Mucosa of rectum (tissue), 2 donors: ENCODE results near the gene ANKRD11.
A peak's percentile ranks its signal among the peaks of the same experiment; 100 is the strongest.

Experiments used
- H3K27ac ChIP-seq, 2 donors: one replicate each; pipeline ENCODE4 v1.7.0; 2013; ENCODE audit warnings: inconsistent platforms in 2 of 2, low read depth in 2 of 2, low read length in 2 of 2
- H3K27me3 ChIP-seq, 2 donors: one replicate each; pipeline ENCODE4 v1.7.0; 2013; ENCODE audit warnings: low read length in 2 of 2; ENCODE audit not compliant: control insufficient read depth in 2 of 2, insufficient read depth in 2 of 2
- H3K36me3 ChIP-seq, 2 donors: one replicate each; pipeline ENCODE4 v1.7.0; 2013; ENCODE audit warnings: low read length in 2 of 2; ENCODE audit not compliant: control insufficient read depth in 2 of 2, insufficient read depth in 2 of 2
- H3K4me1 ChIP-seq, 2 donors: one replicate each; pipeline ENCODE4 v1.7.0; 2013; ENCODE audit warnings: low read length in 2 of 2, mild to moderate bottlenecking in 1 of 2; ENCODE audit not compliant: control insufficient read depth in 2 of 2, insufficient read depth in 2 of 2
- H3K4me3 ChIP-seq, 2 donors: one replicate each; pipeline ENCODE4 v1.7.0; 2013; ENCODE audit warnings: low read length in 2 of 2
- H3K9ac ChIP-seq, 2 donors: one replicate each; pipeline ENCODE4 v1.7.0; 2013; ENCODE audit warnings: low read length in 2 of 2, low read depth in 1 of 2, mild to moderate bottlenecking in 1 of 2
- H3K9me3 ChIP-seq, 2 donors: one replicate each; pipeline ENCODE4 v1.7.0; 2013; ENCODE audit warnings: low read length in 2 of 2; ENCODE audit not compliant: control insufficient read depth in 2 of 2
- donor health status: healthy.
- donor health status: Normal muscosa, but diverticular disease.

ANKRD11 gene

GRCh38 chr16:89445166-89445565 is 45.2 kb downstream of the ANKRD11 start:
- peaks cover 44 to 48% of the 10 kb centered on the region in 2 donors for H3K4me1 ChIP-seq
- H3K36me3 ChIP-seq: no peaks in the 10 kb centered on the region
- no peak overlapping the region for H3K4me3 ChIP-seq
- no peak overlapping the region for H3K27ac ChIP-seq
- no peak overlapping the region for H3K9ac ChIP-seq
- H3K9me3 ChIP-seq: no peaks in the 10 kb centered on the region
- no peaks in the 10 kb centered on the region for H3K27me3 ChIP-seq

DNA sequence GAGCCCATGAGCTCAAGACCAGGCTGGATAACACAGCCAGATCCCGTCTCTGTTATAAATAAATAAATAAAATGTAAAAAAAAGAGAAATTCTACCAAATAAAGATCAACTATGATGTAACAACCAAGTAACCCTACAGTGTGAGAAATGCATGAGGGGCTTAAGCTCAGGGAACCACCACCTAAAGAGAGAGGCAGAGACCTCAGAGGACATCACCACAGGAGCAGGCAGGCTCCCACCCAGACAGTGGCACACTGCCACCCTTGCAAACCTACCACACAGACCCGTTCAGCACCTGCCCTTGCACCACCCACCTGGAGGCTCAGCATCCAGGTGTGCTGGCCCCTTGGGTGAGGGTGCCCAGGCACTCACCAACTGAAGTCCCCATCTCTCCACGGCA is 45.6 kb downstream of the ANKRD11 start:
- H3K27ac ChIP-seq: no peak overlapping the region

GRCh38 chr16:89444151-89444723 is 46.1 kb downstream of the ANKRD11 start:
- H3K4me1 ChIP-seq: peaks cover 47 to 49% of the 10 kb centered on the region in 2 donors
- no peaks in the 10 kb centered on the region for H3K36me3 ChIP-seq
- H3K9me3 ChIP-seq: no peaks in the 10 kb centered on the region
- no peak overlapping the region for H3K9ac ChIP-seq
- no peaks in the 10 kb centered on the region for H3K27me3 ChIP-seq
- H3K4me3 ChIP-seq: no peak overlapping the region
- H3K27ac ChIP-seq: peak overlapping the region in 1 of 2 donors; percentile 49

More for the DNA sequence above, 45.6 kb downstream of the ANKRD11 start:
- Histone ChIP-seq H3K27me3 (no peaks in the 10 kb centered on the region), H3K4me3 (no peak overlapping the region), H3K4me1 (peaks cover 44 to 49% of the 10 kb centered on the region in 2 donors), H3K36me3 (no peaks in the 10 kb centered on the region), H3K9me3 (no peaks in the 10 kb centered on the region), H3K9ac (no peak overlapping the region)

GRCh38 chr16:89443727-89444084 is 46.7 kb downstream of the ANKRD11 start:
- Histone ChIP-seq H3K27me3 (no peaks in the 10 kb centered on the region), H3K4me1 (peaks cover 45 to 49% of the 10 kb centered on the region in 2 donors), H3K9me3 (no peaks in the 10 kb centered on the region), H3K36me3 (no peaks in the 10 kb centered on the region), H3K27ac (peak overlapping the region in 1 of 2 donors; percentile 49), H3K9ac (no peak overlapping the region), H3K4me3 (no peak overlapping the region)

DNA sequence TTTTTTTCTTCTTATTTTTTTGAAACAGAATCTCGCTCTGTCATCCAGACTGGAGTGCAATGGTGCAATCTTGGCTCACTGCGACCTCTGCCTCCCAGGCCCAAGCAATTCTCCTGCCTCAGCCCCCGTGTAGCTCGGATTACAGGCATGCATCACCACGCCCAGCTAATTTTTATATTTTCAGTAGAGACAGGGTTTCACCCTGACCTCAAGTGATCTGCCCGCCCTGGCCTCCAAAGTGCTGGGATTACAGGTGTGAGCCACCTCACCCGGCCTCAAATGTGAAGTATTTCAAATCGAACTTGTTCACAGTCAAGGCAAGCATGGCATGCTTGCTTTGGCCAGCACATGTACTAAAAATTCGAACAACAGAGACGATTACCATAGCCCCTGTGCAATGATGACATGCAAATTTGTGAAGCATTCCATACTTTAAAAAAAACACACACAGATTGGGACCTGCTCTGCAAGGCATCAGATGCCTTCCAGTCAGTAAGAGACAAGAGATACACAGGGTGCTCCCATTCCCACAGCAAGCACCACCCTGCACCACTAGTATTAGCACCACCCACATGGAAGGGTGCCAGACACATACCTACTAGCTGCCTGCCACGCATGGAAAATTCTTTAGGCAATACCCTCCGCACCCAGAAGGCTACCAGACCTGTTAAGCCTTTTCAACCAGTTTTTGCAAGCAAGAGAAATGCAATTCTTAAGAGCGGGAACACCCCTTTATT is 47.2 kb downstream of the ANKRD11 start:
- Histone ChIP-seq H3K36me3 (no peaks in the 10 kb centered on the region), H3K9ac (no peak overlapping the region), H3K9me3 (no peaks in the 10 kb centered on the region), H3K4me1 (peaks cover 49 to 50% of the 10 kb centered on the region in 2 donors), H3K27ac (peak overlapping the region in 1 of 2 donors; percentile 49), H3K4me3 (no peak overlapping the region), H3K27me3 (no peaks in the 10 kb centered on the region)

DNA sequence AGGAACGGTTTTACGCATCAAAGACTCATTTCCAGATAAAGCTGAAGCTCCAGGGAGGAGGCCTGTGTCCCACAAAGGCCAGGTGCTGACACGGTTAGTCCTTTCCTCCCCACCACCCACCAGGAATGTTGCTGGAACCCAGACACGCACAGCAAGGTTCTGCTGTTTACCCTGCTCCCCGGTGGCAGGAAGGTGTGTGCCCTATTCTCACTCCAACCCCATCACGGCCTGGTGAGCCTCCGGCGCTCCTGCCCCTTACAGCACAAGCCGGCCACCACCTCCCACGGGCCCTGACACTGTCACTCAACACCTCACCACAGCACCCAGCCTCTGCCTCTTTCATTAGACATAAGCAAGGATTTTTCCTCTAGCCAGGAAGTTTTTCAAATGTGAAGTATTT is 47.8 kb downstream of the ANKRD11 start:
- Histone ChIP-seq H3K4me1 (peaks cover 53 to 54% of the 10 kb centered on the region in 2 donors), H3K4me3 (no peak overlapping the region), H3K9me3 (no peaks in the 10 kb centered on the region), H3K27ac (peak overlapping the region in 1 of 2 donors; percentile 9), H3K36me3 (no peaks in the 10 kb centered on the region), H3K27me3 (no peaks in the 10 kb centered on the region), H3K9ac (no peak overlapping the region)

DNA sequence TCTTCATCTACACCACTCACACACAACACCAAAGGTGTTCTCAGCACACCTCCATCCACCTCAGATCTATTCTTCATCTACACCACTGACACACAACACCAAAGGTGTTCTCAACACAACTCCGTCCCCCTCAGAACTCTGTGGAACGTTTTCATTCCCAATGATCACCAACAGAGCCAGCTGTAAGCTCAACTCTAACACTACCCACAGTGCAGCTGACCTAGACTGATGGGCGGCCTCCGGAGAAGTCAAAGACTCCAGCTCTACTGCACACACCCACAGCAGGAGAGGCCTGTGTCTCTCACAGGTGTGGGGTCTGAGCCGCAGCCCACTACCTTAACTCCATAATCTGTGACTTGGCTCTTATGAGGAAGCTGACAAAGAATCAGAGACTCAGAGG is 50.7 kb downstream of the ANKRD11 start:
- H3K4me3 ChIP-seq: no peak overlapping the region
- H3K4me1 ChIP-seq: peaks cover 53 to 57% of the 10 kb centered on the region in 2 donors
- H3K27me3 ChIP-seq: no peaks in the 10 kb centered on the region
- no peaks in the 10 kb centered on the region for H3K36me3 ChIP-seq
- no peak overlapping the region for H3K27ac ChIP-seq
- H3K9ac ChIP-seq: no peak overlapping the region
- H3K9me3 ChIP-seq: no peaks in the 10 kb centered on the region

- no peaks in the 10 kb centered on the region for H3K36me3 ChIP-seq
- no peak overlapping the region for H3K9ac ChIP-seq
- H3K27ac ChIP-seq: peak overlapping the region; percentile 38 to 49
Measured at GRCh38 chr16:89437991-89438390, 52.4 kb downstream of the ANKRD11 start.

DNA sequence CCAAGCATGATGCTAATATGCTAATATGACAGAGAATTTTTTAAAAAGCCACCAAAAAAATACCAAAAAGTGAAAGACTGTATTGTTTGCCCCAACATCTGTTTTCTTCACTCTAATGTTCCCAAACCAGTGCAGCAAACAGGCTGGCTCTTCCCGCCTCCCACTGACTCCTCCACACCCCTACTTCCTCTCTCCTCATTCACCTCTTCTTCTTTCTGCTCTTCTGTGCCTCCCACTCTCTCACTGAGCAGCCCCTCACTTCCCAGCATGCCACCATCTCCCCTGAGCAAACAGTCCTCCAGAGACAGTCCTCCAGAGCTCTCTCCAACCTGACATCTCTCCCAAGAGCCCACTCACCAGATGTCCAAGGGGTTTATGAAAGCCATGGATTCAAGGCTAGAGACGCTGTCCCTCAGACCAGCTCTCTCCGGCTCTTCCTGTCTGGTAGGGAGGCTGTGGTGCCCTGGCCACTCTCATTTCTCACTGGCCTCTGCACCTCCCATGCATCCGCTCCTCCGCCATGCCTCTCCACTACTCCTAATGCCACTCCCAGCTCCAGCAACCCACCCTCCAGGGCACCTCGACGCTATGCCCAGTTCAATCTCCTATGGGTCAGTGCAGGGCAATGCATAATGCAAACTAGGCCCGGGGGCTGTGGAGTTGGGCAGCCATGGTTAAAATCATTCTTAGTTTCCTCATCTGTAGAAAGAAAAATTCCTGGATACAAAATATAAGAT is 52.9 kb downstream of the ANKRD11 start:
- Histone ChIP-seq H3K4me3 (peak overlapping the region in 1 of 2 donors; percentile 7), H3K36me3 (no peaks in the 10 kb centered on the region), H3K27ac (peak overlapping the region; percentile 5 to 38), H3K4me1 (peaks cover 36 to 37% of the 10 kb centered on the region in 2 donors), H3K27me3 (no peaks in the 10 kb centered on the region), H3K9me3 (no peaks in the 10 kb centered on the region), H3K9ac (no peak overlapping the region)

More at GRCh38 chr16:89437991-89438390, 52.4 kb downstream of the ANKRD11 start:
- Histone ChIP-seq H3K4me1 (peaks cover 40 to 41% of the 10 kb centered on the region in 2 donors), H3K27me3 (no peaks in the 10 kb centered on the region), H3K9me3 (no peaks in the 10 kb centered on the region), H3K4me3 (peak overlapping the region in 1 of 2 donors; percentile 7)

- Histone ChIP-seq H3K27me3 (no peaks in the 10 kb centered on the region), H3K9ac (no peak overlapping the region), H3K4me3 (no peak overlapping the region), H3K27ac (no peak overlapping the region), H3K36me3 (no peaks in the 10 kb centered on the region), H3K4me1 (peaks cover 39 to 42% of the 10 kb centered on the region in 2 donors), H3K9me3 (no peaks in the 10 kb centered on the region)
Measured at GRCh38 chr16:89436366-89436765, 54.0 kb downstream of the ANKRD11 start.
